PFSK-1 (cell line): ENCODE measurements around the gene ADSL.

Source experiments
- POLR2AphosphoS5 ChIP-seq: IDR thresholded peaks from 2 replicates; pipeline ENCODE4 v1.6.1; 2012; ENCODE audit warnings: low read depth, mild to moderate bottlenecking, control low read depth, low read length, moderate library complexity
- REST ChIP-seq, 2 experiments: IDR thresholded peaks; 2 replicates each; pipeline versions ENCODE4 v1.6.1 to v1.8.0; 2011 to 2012; ENCODE audit warnings: low read depth in 2 of 2, low read length in 2 of 2, control low read depth in 1 of 2, inconsistent platforms in 1 of 2, mild to moderate bottlenecking in 1 of 2, moderate library complexity in 1 of 2; ENCODE audit not compliant: insufficient read depth in 1 of 2
- SIN3A ChIP-seq: IDR thresholded peaks from 2 replicates; pipeline ENCODE4 v1.6.1; 2012; ENCODE audit warnings: mild to moderate bottlenecking, low read length, moderate library complexity, borderline replicate concordance; ENCODE audit not compliant: insufficient read depth

GRCh38 chr22:40334060-40334459 lies 12.2 kb upstream of the ADSL start:
- TF ChIP-seq POLR2AphosphoS5 = no peak
- TF ChIP-seq REST (IDR thresholded peaks at IDR 0.05; ENCODE audit: insufficient read depth in 1 of 2, low read depth in 2 of 2, low read length in 2 of 2) = no peak
- no peak for TF ChIP-seq SIN3A
